HEK293 (cell line): ENCODE results near the gene PGPEP1.

Experiments used
- CTCF ChIA-PET: fragments of 350-600 bp; formaldehyde crosslinking; extraction: SDS; loops from one replicate; lab custom pipeline; 2021; ENCODE audit warnings: antibody characterized with exemption; lab: Yijun Ruan, JAX
- POLR2A ChIA-PET: fragments of 300-600 bp; formaldehyde crosslinking; extraction: SDS; loops from one replicate; lab custom pipeline; 2020; ENCODE audit warnings: antibody characterized with exemption, inconsistent platforms; lab: Yijun Ruan, JAX
- H3K27ac ChIP-seq: fragments of 200-500 bp; sonication (Bioruptor generic); 2 replicates; pipeline ENCODE4 v1.5.1; 2014; ENCODE audit warnings: low read depth, low read length, control low read depth, inconsistent platforms; ENCODE audit errors: extremely low read depth
- H3K36me3 ChIP-seq, 2 experiments: fragments of 200-500 bp in 1 of 2; sonication (Bioruptor generic) in 1 of 2; 1 replicate in 1 of 2; 2 replicates in 1 of 2; pipeline ENCODE4 v1.5.1; 2014 to 2017; ENCODE audit warnings: inconsistent platforms in 2 of 2, low read length in 2 of 2; ENCODE audit not compliant: control insufficient read depth in 2 of 2, insufficient read depth in 1 of 2
- H3K4me1 ChIP-seq: fragments of 200-500 bp; sonication (Bioruptor generic); 2 replicates; pipeline ENCODE4 v1.5.1; 2014; ENCODE audit warnings: mild to moderate bottlenecking, low read length, inconsistent platforms; ENCODE audit not compliant: control insufficient read depth, insufficient read depth
- H3K4me3 ChIP-seq: 2 replicates; pipeline ENCODE4 v1.5.1; 2011; ENCODE audit warnings: low read depth, mild to moderate bottlenecking, control low read depth, low read length, moderate library complexity
- H3K9me3 ChIP-seq: fragments of 200-500 bp; sonication (Bioruptor generic); 2 replicates; pipeline ENCODE4 v1.5.1; 2014; ENCODE audit warnings: low read depth, low read length, inconsistent platforms; ENCODE audit not compliant: control insufficient read depth, insufficient read depth
- KLF1 ChIP-seq: fragments of 450-650 bp; formaldehyde crosslinking; IDR thresholded peaks from 2 replicates; pipeline ENCODE4 v1.5.1; 2016; ENCODE audit warnings: missing biosample characterization, missing genetic modification characterization
- KLF9 ChIP-seq: fragments of 450-650 bp; formaldehyde crosslinking; IDR thresholded peaks from 2 replicates; pipeline ENCODE4 v1.5.1; 2016; ENCODE audit warnings: missing biosample characterization, missing genetic modification characterization, low read depth
- PRDM6 ChIP-seq: fragments of 450-650 bp; formaldehyde crosslinking; IDR thresholded peaks from 2 replicates; pipeline ENCODE4 v1.5.1; 2017; ENCODE audit warnings: missing biosample characterization, missing genetic modification characterization
- TSHZ1 ChIP-seq: fragments of 450-650 bp; formaldehyde crosslinking; IDR thresholded peaks from 2 replicates; pipeline ENCODE4 v1.5.1; 2016; ENCODE audit warnings: missing biosample characterization, missing genetic modification characterization, borderline replicate concordance
- WT1 ChIP-seq: fragments of 450-650 bp; formaldehyde crosslinking; IDR thresholded peaks from 2 replicates; pipeline ENCODE4 v1.5.1; 2016; ENCODE audit warnings: missing biosample characterization, missing genetic modification characterization
- ZBTB1 ChIP-seq: fragments of 450-650 bp; formaldehyde crosslinking; IDR thresholded peaks from 2 replicates; pipeline ENCODE4 v1.5.1; 2016; ENCODE audit warnings: missing biosample characterization, missing genetic modification characterization
- ZBTB10 ChIP-seq: fragments of 450-650 bp; formaldehyde crosslinking; IDR thresholded peaks from 2 replicates; pipeline ENCODE4 v1.5.1; 2016; ENCODE audit warnings: missing biosample characterization, missing genetic modification characterization
- ZNF112 ChIP-seq: fragments of 450-650 bp; formaldehyde crosslinking; IDR thresholded peaks from 2 replicates; pipeline ENCODE4 v1.5.0; 2017; ENCODE audit warnings: missing biosample characterization, missing genetic modification characterization
- ZNF121 ChIP-seq: fragments of 450-650 bp; formaldehyde crosslinking; IDR thresholded peaks from 2 replicates; pipeline ENCODE4 v1.5.1; 2016; ENCODE audit warnings: missing biosample characterization, missing genetic modification characterization
- ZNF266 ChIP-seq: fragments of 450-650 bp; formaldehyde crosslinking; IDR thresholded peaks from 2 replicates; pipeline ENCODE4 v1.5.1; 2016; ENCODE audit warnings: missing biosample characterization, missing genetic modification characterization, low read depth
- ZNF394 ChIP-seq: fragments of 450-650 bp; formaldehyde crosslinking; IDR thresholded peaks from 2 replicates; pipeline ENCODE4 v1.5.1; 2016; ENCODE audit warnings: missing biosample characterization, missing genetic modification characterization, mild to moderate bottlenecking, moderate library complexity, borderline replicate concordance
- ZNF514 ChIP-seq: fragments of 450-650 bp; formaldehyde crosslinking; IDR thresholded peaks from 2 replicates; pipeline ENCODE4 v1.5.1; 2016; ENCODE audit warnings: missing biosample characterization, missing genetic modification characterization
- ZNF571 ChIP-seq: fragments of 450-650 bp; formaldehyde crosslinking; IDR thresholded peaks from 2 replicates; pipeline ENCODE4 v1.5.0; 2017; ENCODE audit warnings: missing biosample characterization, missing genetic modification characterization
- ZNF658 ChIP-seq: fragments of 450-650 bp; formaldehyde crosslinking; IDR thresholded peaks from 2 replicates; pipeline ENCODE4; 2016; ENCODE audit warnings: missing biosample characterization, missing genetic modification characterization
- ZNF707 ChIP-seq: fragments of 450-650 bp; formaldehyde crosslinking; IDR thresholded peaks from 2 replicates; pipeline ENCODE4 v1.5.1; 2016; ENCODE audit warnings: missing biosample characterization, missing genetic modification characterization
- TF ChIP-seq, protein P1 (sequence below): fragments of 450-650 bp; formaldehyde crosslinking; IDR thresholded peaks from 2 replicates; pipeline ENCODE4 v1.5.1; 2016; ENCODE audit warnings: missing biosample characterization, missing genetic modification characterization, low read depth
- TF ChIP-seq, protein P2 (sequence below): fragments of 450-650 bp; IDR thresholded peaks from 2 replicates; pipeline ENCODE4 v1.5.1; 2018; ENCODE audit warnings: missing biosample characterization, missing genetic modification characterization

Gene PGPEP1

GRCh38 chr19:18309525-18310064, 30.8 kb upstream of the PGPEP1 start:
- Histone ChIP-seq H3K27ac (no peak overlapping the region), H3K36me3 (peaks cover 10 to 84% of the 10 kb centered on the region in 2 experiments; a peak in 2 of 3 replicates), H3K9me3 (no peaks in the 10 kb centered on the region), H3K4me3 (no peak overlapping the region), H3K4me1 (0 out of 2 replicates have a peak, but pooled peaks cover 4% of the 10 kb centered on the region)
- TF ChIP-seq ZNF266 (tag by site-specific recombination): no peak
- peak; percentile 35; the same call in 1 of the 2 replicates for TF ChIP-seq KLF9
- TF ChIP-seq ZNF571 (tag by site-specific recombination): no peak
- ChIA-PET CTCF (interaction anchor here (1.4 kb wide), 1 partner anchor 30 kb away, joined by 6 read pairs; no protein-coding TSS in a partner anchor), POLR2A (interaction anchor here (1.7 to 1.9 kb wide), 2 partner anchors 28 to 29 kb away, joined by 7 to 10 read pairs; partner anchors contain the start of gene JUND)

DNA sequence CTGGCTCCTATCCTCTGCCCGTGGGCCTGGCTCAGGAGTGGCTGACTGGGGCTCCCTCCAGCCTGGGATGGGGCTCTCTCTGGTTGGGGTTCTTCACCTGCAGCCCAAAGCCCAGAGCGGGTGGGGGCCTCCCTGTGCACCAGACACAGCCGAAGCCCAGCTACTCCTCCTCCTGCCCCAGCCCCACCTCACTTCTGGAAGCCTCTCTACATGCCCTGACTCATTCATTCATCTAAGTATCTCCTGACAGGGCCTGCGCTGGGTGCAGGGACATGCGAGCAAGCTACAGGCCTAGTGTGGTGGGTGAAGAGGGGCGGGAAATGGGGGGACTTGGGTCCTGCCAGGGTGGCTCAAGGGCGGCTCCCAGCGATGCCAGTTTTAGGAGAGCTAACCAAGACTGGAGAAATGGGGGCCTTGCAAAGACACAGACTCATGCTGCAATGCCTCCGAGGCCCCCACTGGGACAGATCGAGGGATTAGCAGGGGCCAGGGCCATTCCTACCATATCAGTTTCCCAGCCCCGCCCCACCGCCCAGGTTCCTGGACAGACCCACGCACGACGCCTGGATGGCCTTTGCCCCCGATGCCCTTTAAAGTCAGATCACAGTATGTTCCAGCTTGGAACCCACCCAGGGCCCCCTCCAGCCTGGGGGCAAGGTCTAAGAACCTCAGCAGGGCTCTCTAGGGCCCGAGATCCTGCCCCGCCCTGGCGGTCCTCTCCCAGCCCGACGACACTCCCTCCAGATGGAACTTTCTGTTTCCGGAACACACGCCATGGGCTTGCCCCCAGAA, 30.1 kb upstream of the PGPEP1 start:
- no peak for TF ChIP-seq ZNF658
- TF ChIP-seq ZNF394 (tag by site-specific recombination): peak; percentile 71; the same call in 1 of the 2 replicates
- no peak for TF ChIP-seq ZNF514
- H3K9me3 ChIP-seq: no peaks in the 10 kb centered on the region
- ChIA-PET POLR2A (interaction anchor here (1.9 kb wide), 1 partner anchor 30 kb away, joined by 10 read pairs; the partner anchor contains the start of gene JUND), CTCF (interaction anchor here (0.6 to 0.8 kb wide), 2 partner anchors 31 to 102 kb away, joined by 4 to 5 read pairs; no protein-coding TSS in a partner anchor)
- H3K4me1 ChIP-seq: no peaks in the 10 kb centered on the region
- no peak overlapping the region for H3K27ac ChIP-seq
- H3K4me3 ChIP-seq: no peak overlapping the region
- peaks cover 10 to 89% of the 10 kb centered on the region in 2 experiments; a peak in 2 of 3 replicates for H3K36me3 ChIP-seq

DNA sequence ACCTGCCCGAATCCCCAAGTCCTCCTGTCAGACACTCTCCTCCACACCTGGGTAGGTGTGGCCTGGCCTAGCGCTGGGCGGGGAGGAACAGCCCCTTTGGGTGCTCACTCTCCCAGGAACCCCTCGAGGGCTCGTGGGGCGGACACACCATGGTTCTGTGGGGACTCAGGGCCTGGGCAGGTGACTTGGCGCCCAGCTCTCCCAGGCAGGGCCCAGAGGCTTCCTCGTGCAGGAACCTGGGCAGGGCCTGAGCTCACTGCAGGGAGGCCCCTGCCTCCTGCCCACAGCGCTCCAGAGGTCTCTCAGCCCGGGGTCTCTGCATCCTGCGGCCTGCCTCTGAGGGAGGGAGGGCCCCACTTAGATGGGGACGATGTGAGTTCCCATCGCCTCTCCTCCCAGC, 29.4 kb upstream of the PGPEP1 start:
- Histone ChIP-seq H3K4me3 (no peak overlapping the region), H3K9me3 (no peaks in the 10 kb centered on the region), H3K4me1 (no peaks in the 10 kb centered on the region), H3K27ac (no peak overlapping the region), H3K36me3 (peaks cover 10 to 94% of the 10 kb centered on the region in 2 experiments; a peak in 2 of 3 replicates)
- ChIA-PET CTCF (interaction anchor here (0.6 to 0.9 kb wide), 3 partner anchors 31 to 125 kb away, joined by 3 to 5 read pairs (median 4); no protein-coding TSS in a partner anchor), POLR2A (interaction anchor here (1.9 kb wide), 1 partner anchor 31 kb away, joined by 10 read pairs; the partner anchor contains the start of gene JUND)
- TF ChIP-seq ZBTB1 (tag by site-specific recombination) (no peak), ZNF112 (tag by site-specific recombination) (no peak), TSHZ1 (tag by site-specific recombination) (no peak), WT1 (no peak), ZBTB10 (no peak), ZNF707 (tag by site-specific recombination) (no peak), PRDM6 (no peak), ZNF121 (tag by site-specific recombination) (no peak), KLF9 (no peak), KLF1 (tag by site-specific recombination) (no peak)
- TF ChIP-seq, protein P1, sequence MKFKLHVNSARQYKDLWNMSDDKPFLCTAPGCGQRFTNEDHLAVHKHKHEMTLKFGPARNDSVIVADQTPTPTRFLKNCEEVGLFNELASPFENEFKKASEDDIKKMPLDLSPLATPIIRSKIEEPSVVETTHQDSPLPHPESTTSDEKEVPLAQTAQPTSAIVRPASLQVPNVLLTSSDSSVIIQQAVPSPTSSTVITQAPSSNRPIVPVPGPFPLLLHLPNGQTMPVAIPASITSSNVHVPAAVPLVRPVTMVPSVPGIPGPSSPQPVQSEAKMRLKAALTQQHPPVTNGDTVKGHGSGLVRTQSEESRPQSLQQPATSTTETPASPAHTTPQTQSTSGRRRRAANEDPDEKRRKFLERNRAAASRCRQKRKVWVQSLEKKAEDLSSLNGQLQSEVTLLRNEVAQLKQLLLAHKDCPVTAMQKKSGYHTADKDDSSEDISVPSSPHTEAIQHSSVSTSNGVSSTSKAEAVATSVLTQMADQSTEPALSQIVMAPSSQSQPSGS (tag by site-specific recombination): no peak
- TF ChIP-seq, protein P2, sequence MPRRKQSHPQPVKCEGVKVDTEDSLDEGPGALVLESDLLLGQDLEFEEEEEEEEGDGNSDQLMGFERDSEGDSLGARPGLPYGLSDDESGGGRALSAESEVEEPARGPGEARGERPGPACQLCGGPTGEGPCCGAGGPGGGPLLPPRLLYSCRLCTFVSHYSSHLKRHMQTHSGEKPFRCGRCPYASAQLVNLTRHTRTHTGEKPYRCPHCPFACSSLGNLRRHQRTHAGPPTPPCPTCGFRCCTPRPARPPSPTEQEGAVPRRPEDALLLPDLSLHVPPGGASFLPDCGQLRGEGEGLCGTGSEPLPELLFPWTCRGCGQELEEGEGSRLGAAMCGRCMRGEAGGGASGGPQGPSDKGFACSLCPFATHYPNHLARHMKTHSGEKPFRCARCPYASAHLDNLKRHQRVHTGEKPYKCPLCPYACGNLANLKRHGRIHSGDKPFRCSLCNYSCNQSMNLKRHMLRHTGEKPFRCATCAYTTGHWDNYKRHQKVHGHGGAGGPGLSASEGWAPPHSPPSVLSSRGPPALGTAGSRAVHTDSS: no peak
